Fibroblast of villous mesenchyme (primary cell): ENCODE results near the gene ZNF770. TPM values are rescaled to one million over a fixed set of nuclear protein-coding genes. Genes with fewer than 3 reads are reported as not detected.
A peak's percentile ranks its signal among the peaks of the same experiment; 100 is the strongest.
"Not testable (repeated sequence)": the region's sequence is repeated elsewhere in the genome, so short reads cannot be mapped to it uniquely, and the experiment has no call there.

Source experiments
- DNase-seq: peaks from one replicate; pipeline ENCODE4 v3.0.0-alpha.2; 2010; ENCODE audit warnings: low read depth
- H3K4me3 ChIP-seq: 2 replicates; pipeline ENCODE4 v1.5.1; 2011; ENCODE audit warnings: low read depth, mild to moderate bottlenecking, low read length
- total RNA-seq: library from RNA; depleted of rRNA; stranded (reverse); fragments of >200 nt; gene quantifications from 2 replicates; pipeline ENCODE4 v1.2.3, GENCODE V29; 2012
- TF ChIP-seq, protein P1 (sequence below): IDR thresholded peaks from 2 replicates; pipeline ENCODE4 v1.5.1; 2012; ENCODE audit warnings: low read depth, mild to moderate bottlenecking, low read length; ENCODE audit not compliant: insufficient read depth

ZNF770 gene
- total RNA-seq, 1 donor, result 44.0 TPM

- TF ChIP-seq, protein P1, sequence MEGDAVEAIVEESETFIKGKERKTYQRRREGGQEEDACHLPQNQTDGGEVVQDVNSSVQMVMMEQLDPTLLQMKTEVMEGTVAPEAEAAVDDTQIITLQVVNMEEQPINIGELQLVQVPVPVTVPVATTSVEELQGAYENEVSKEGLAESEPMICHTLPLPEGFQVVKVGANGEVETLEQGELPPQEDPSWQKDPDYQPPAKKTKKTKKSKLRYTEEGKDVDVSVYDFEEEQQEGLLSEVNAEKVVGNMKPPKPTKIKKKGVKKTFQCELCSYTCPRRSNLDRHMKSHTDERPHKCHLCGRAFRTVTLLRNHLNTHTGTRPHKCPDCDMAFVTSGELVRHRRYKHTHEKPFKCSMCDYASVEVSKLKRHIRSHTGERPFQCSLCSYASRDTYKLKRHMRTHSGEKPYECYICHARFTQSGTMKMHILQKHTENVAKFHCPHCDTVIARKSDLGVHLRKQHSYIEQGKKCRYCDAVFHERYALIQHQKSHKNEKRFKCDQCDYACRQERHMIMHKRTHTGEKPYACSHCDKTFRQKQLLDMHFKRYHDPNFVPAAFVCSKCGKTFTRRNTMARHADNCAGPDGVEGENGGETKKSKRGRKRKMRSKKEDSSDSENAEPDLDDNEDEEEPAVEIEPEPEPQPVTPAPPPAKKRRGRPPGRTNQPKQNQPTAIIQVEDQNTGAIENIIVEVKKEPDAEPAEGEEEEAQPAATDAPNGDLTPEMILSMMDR, result no peak
- peak; percentile 56 for DNase-seq
- peak overlapping the region; percentile 28 for H3K4me3 ChIP-seq
These were observed 3.0 kb downstream of the ZNF770 start for GRCh38 chr15:34984889-34985630.

GRCh38 chr15:34976743-34977142 is 11.3 kb downstream of the ZNF770 start:
- no peak for DNase-seq
- H3K4me3 ChIP-seq, result no peak overlapping the region
- TF ChIP-seq, protein P1, result no peak

DNA sequence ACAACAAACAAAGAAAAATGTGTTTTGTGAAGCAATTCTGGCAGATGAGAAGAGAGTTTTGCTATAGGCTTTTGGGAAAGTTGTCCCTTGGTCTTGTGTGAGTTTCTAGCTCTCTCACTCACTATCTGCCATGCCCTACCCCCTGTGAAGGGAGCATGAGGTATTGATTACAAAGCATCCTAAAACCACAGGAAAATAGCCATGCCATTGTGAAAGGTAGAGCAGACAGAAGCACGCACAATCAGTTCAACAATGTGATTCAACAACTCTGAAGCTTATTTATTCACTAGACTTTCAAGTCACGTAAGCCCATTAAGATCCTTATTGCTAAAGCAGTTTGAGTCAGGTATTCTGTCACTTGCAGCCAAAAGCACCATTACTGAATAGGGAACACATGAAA is 12.0 kb downstream of the ZNF770 start:
- H3K4me3 ChIP-seq, result no peak overlapping the region
- TF ChIP-seq, protein P1, result no peak
- no peak for DNase-seq

GRCh38 chr15:34973512-34973911 is 14.6 kb downstream of the ZNF770 start:
- H3K4me3 ChIP-seq, result no peak overlapping the region
- TF ChIP-seq, protein P1, result no peak
- DNase-seq, result no peak

GRCh38 chr15:34970098-34970643 is 17.9 kb downstream of the ZNF770 start:
- DNase-seq, result not testable (repeated sequence)
- peak overlapping the region; percentile 87 for H3K4me3 ChIP-seq

DNA sequence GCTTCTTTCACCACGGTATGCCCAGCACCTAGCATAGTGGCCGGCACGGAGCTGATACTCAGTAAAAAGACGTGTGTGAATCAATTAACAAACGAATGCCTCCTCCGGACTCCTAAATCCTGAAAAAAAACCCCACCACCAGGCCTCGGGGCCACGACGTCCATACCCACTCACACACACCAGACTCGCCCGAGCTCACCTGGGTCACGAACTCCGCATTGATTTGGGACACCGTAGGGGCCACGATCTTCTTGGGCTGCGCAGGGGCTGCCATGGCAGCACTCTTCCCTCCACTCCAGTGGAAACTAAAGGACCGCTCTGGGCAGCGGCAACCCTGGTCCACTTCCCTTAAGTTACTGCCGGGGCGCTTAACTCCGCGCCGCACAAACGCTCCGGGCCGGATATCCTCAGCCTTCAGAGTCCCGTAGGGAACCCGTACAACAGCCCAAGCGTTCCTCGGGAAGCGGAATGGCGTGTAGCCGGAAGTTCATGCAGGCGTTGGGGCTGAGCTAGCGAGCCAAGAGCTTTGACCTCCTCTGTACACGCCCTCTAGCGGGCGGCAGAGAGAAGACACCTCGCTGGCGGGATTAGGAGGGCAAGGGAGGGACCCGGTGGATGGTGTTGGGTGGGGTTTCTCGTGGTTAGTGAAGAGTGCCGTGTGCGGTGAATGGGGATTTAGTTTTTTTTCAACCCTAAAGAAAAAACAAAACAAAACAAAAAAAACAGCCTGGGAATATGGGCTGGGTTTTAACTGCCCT is 18.6 kb downstream of the ZNF770 start, which contains the start of gene AQR:
AQR (minus strand) TSS at position 403 of the 758 bp plus-strand sequence; CDS start at position 274, 129 bp downstream.
- peak; percentile 99 for DNase-seq
- TF ChIP-seq, protein P1, result peak; percentile 96
- peak within 1 kb of the TSS; percentile 87 for H3K4me3 ChIP-seq

DNA sequence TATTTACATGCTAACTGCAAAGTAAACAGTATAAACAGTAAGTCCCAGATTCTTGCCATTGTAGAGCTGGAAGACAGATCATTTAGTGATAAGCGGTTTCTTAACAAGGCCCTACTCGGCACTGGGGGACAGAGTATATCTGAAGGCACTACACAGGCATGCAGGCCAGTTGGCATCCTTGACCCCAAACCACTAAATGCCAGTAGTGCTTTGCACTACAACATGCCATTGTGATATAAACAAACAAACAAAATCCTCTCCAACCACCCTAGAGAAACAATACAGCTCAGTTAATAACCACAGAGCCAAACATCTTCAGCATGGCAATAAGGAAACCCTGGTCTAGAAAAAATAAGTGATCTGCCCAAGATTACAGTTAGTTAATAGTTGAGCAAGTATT is 23.8 kb downstream of the ZNF770 start:
- DNase-seq, result no peak
- TF ChIP-seq, protein P1, result no peak

More for the DNA sequence above, 23.8 kb downstream of the ZNF770 start:
- no peak overlapping the region for H3K4me3 ChIP-seq
